Left lung (tissue), 8 donors: ENCODE data around the gene UGT1A7. TPM values are rescaled to one million over a fixed set of nuclear protein-coding genes. Genes with fewer than 3 reads are reported as not detected.

Experiments
- polyA plus RNA-seq, 6 donors: library from polyadenylated mRNA; unstranded; fragments of 120-200 nt; gene quantifications; one replicate each; pipeline ENCODE4 v1.2.1, GENCODE V29; 2013; ENCODE audit not compliant: insufficient read length in 6 of 6
- total RNA-seq, 2 donors: library from RNA; stranded (reverse); fragmentation: NEBNext Ultra II Directional; extraction: Animal tissue kit (Norgen Biotek cat#: 25700); gene quantifications; one replicate each; pipeline ENCODE4 v1.2.1, GENCODE V29; 2021
- donor health status: DM: no; HTN: yes; CAD: no.
- donor health status: DM: no; HTN: no; CAD: no.

The UGT1A7 gene
- total and polyA plus RNA-seq, 8 donors, result not detected

Other genes with a start within 250 kb of the UGT1A7 start
- gene USP40, start 115.1 kb upstream of the UGT1A7 start, total RNA-seq, result 10 to 100 TPM; 40.0 to 43.1 TPM
- 10 to 100 TPM; 41.4 to 60.5 (median 46.8) TPM for gene USP40, start 115.1 kb upstream of the UGT1A7 start, polyA plus RNA-seq
- not detected for gene UGT1A8, start 64.3 kb upstream of the UGT1A7 start, total RNA-seq
- not detected for gene UGT1A8, start 64.3 kb upstream of the UGT1A7 start, polyA plus RNA-seq
- gene UGT1A10, start 45.5 kb upstream of the UGT1A7 start, total RNA-seq, result not detected
- not detected for gene UGT1A10, start 45.5 kb upstream of the UGT1A7 start, polyA plus RNA-seq
- gene UGT1A9, start 10.0 kb upstream of the UGT1A7 start, total RNA-seq, result not detected
- gene UGT1A9, start 10.0 kb upstream of the UGT1A7 start, polyA plus RNA-seq, result not detected
- gene UGT1A6, start 11.0 kb downstream of the UGT1A7 start, total RNA-seq, result 1 to 10 TPM in 1 of 2 donors, not detected in 1; 1.7 TPM
- under 1 TPM in 4 of 6 donors, not detected in 2; 0.10 to 0.18 (median 0.13) TPM for gene UGT1A6, start 11.0 kb downstream of the UGT1A7 start, polyA plus RNA-seq
- under 1 TPM in 1 of 2 donors, not detected in 1; 0.10 TPM for gene UGT1A5, start 31.0 kb downstream of the UGT1A7 start, total RNA-seq
- not detected for gene UGT1A5, start 31.0 kb downstream of the UGT1A7 start, polyA plus RNA-seq
- not detected for gene UGT1A4, start 36.8 kb downstream of the UGT1A7 start, total RNA-seq
- gene UGT1A4, start 36.8 kb downstream of the UGT1A7 start, polyA plus RNA-seq, result not detected
- gene UGT1A3, start 47.1 kb downstream of the UGT1A7 start, total RNA-seq, result not detected
- not detected for gene UGT1A3, start 47.1 kb downstream of the UGT1A7 start, polyA plus RNA-seq
- under 1 TPM in 1 of 2 donors, not detected in 1; 0.24 TPM for gene UGT1A1, start 78.4 kb downstream of the UGT1A7 start, total RNA-seq
- gene UGT1A1, start 78.4 kb downstream of the UGT1A7 start, polyA plus RNA-seq, result under 1 TPM; 0.04 to 0.20 (median 0.13) TPM
- under 1 TPM in 1 of 2 donors, not detected in 1; 0.32 TPM for gene MROH2A, start 96.4 kb downstream of the UGT1A7 start, total RNA-seq
- under 1 TPM; 0.27 to 0.77 (median 0.66) TPM for gene MROH2A, start 96.4 kb downstream of the UGT1A7 start, polyA plus RNA-seq
- 1 to 10 TPM; 1.8 to 7.1 TPM for gene HJURP, start 172.6 kb downstream of the UGT1A7 start, total RNA-seq
- 10 to 100 TPM; 16.1 to 38.8 (median 23.7) TPM for gene HJURP, start 172.6 kb downstream of the UGT1A7 start, polyA plus RNA-seq
- not detected for gene TRPM8, start 235.5 kb downstream of the UGT1A7 start, total RNA-seq
- under 1 TPM in 5 of 6 donors, not detected in 1; 0.14 to 0.40 (median 0.16) TPM for gene TRPM8, start 235.5 kb downstream of the UGT1A7 start, polyA plus RNA-seq